ENCODE data around the gene CA12. TPM values are rescaled to one million over a fixed set of nuclear protein-coding genes. Genes with fewer than 3 reads are reported as not detected.

CA12 gene
- total RNA-seq, 2 donors from 2014 or later, result 1.2 to 2.1 TPM

- H3K4me1 Mint-ChIP-seq, result peaks cover 27% of the 10 kb centered on the region
- Histone ChIP-seq H3K36me3 (ENCODE audit: control insufficient read depth, insufficient read depth, low read length) (no peaks in the 10 kb centered on the region), H3K4me3 (ENCODE audit: low read length) (no peak overlapping the region), H3K4me1 (ENCODE audit: control insufficient read depth, insufficient read depth, low read length) (no peaks in the 10 kb centered on the region), H3K27me3 (ENCODE audit: control insufficient read depth, insufficient read depth, low read length, poor library complexity, severe bottlenecking) (no peaks in the 10 kb centered on the region), H3K9ac (ENCODE audit: extremely low read depth, low read length, poor library complexity, severe bottlenecking) (no peak overlapping the region), H3K9me3 (ENCODE audit: control insufficient read depth, low read length) (no peaks in the 10 kb centered on the region), H3K27ac (ENCODE audit: low read depth, low read length) (no peak overlapping the region)
- no peak for TF ChIP-seq CTCF (conservative IDR thresholded peaks at IDR 0.05)
- no peaks in the 10 kb centered on the region for H3K27me3 Mint-ChIP-seq (ENCODE audit: insufficient read depth)
- no peak overlapping the region for H3K27ac Mint-ChIP-seq
- H3K36me3 Mint-ChIP-seq (ENCODE audit: low read depth), result no peaks in the 10 kb centered on the region
- 86 to 90% methylated on average over 4 of the region's 4 CpGs for WGBS, 2 experiments (ENCODE audit: insufficient coverage in 1 of 2, insufficient read length in 1 of 2)
- H3K4me3 Mint-ChIP-seq, result no peak overlapping the region
- H3K9me3 Mint-ChIP-seq, result no peaks in the 10 kb centered on the region
- DNase-seq, result peak; percentile 36
Measured at GRCh38 chr15:63313825-63314224, 67.8 kb downstream of the CA12 start.

GRCh38 chr15:63312286-63312685 is 69.4 kb downstream of the CA12 start:
- Mint-ChIP-seq H3K36me3 (ENCODE audit: low read depth) (no peaks in the 10 kb centered on the region), H3K4me1 (peaks cover 28% of the 10 kb centered on the region), H3K4me3 (no peak overlapping the region), H3K9me3 (no peaks in the 10 kb centered on the region), H3K27me3 (ENCODE audit: insufficient read depth) (no peaks in the 10 kb centered on the region), H3K27ac (peak overlapping the region; percentile 78)
- Histone ChIP-seq H3K27me3 (ENCODE audit: control insufficient read depth, insufficient read depth, low read length, poor library complexity, severe bottlenecking) (no peaks in the 10 kb centered on the region), H3K4me3 (ENCODE audit: low read length) (no peak overlapping the region), H3K9ac (ENCODE audit: extremely low read depth, low read length, poor library complexity, severe bottlenecking) (no peak overlapping the region), H3K36me3 (ENCODE audit: control insufficient read depth, insufficient read depth, low read length) (no peaks in the 10 kb centered on the region), H3K4me1 (ENCODE audit: control insufficient read depth, insufficient read depth, low read length) (peaks cover 3% of the 10 kb centered on the region), H3K9me3 (ENCODE audit: control insufficient read depth, low read length) (no peaks in the 10 kb centered on the region), H3K27ac (ENCODE audit: low read depth, low read length) (no peak overlapping the region)
- no peak for TF ChIP-seq CTCF (conservative IDR thresholded peaks at IDR 0.05)
- WGBS, 2 experiments (ENCODE audit: insufficient coverage in 1 of 2, insufficient read length in 1 of 2), result 57% methylated on average over 1 of the region's 1 CpG; no CpG with 5 or more reads in 1 of the 2 experiments
- peak; percentile 41 for DNase-seq

GRCh38 chr15:63310646-63311045 is 71.0 kb downstream of the CA12 start:
- H3K4me1 ChIP-seq (ENCODE audit: control insufficient read depth, insufficient read depth, low read length), result peaks cover 14% of the 10 kb centered on the region
- no peak for DNase-seq
- Mint-ChIP-seq H3K4me3 (no peak overlapping the region), H3K27me3 (ENCODE audit: insufficient read depth) (no peaks in the 10 kb centered on the region), H3K4me1 (peaks cover 20% of the 10 kb centered on the region), H3K36me3 (ENCODE audit: low read depth) (peaks cover 4% of the 10 kb centered on the region), H3K27ac (no peak overlapping the region), H3K9me3 (no peaks in the 10 kb centered on the region)
- no peaks in the 10 kb centered on the region for H3K36me3 ChIP-seq (ENCODE audit: control insufficient read depth, insufficient read depth, low read length)
- H3K27me3 ChIP-seq (ENCODE audit: control insufficient read depth, insufficient read depth, low read length, poor library complexity, severe bottlenecking), result no peaks in the 10 kb centered on the region
- 89 to 94% methylated on average over 2 to 3 of the region's 3 CpGs for WGBS, 2 experiments (ENCODE audit: insufficient coverage in 1 of 2, insufficient read length in 1 of 2)
- H3K4me3 ChIP-seq (ENCODE audit: low read length), result no peak overlapping the region
- no peak for TF ChIP-seq CTCF (conservative IDR thresholded peaks at IDR 0.05)
- no peak overlapping the region for H3K9ac ChIP-seq (ENCODE audit: extremely low read depth, low read length, poor library complexity, severe bottlenecking)
- H3K9me3 ChIP-seq (ENCODE audit: control insufficient read depth, low read length), result no peaks in the 10 kb centered on the region
- no peak overlapping the region for H3K27ac ChIP-seq (ENCODE audit: low read depth, low read length)

Data from endodermal cell (in vitro differentiated cells).